IMR-90 (cell line): ENCODE measurements around the gene SLC4A5. TPM values are rescaled to one million over a fixed set of nuclear protein-coding genes. Genes with fewer than 3 reads are reported as not detected.

ENCODE experiments used
- ATAC-seq: fragments of 200-7000 bp; cut with Tn5 transposase; 2 replicates; pipeline ENCODE4 v1.9.1; 2020; ENCODE audit warnings: low read depth, mild to moderate bottlenecking, moderate library complexity
- BruUV-seq: library from RNA; stranded (reverse); fragments of 400-500 nt; replicated peaks from 2 replicates; lab custom pipeline; 2021; lab: Mats Ljungman, UMichigan
- CTCF ChIA-PET: fragments of 300-600 bp; formaldehyde crosslinking; extraction: SDS; loops from one replicate; lab custom pipeline; 2021; ENCODE audit warnings: antibody characterized with exemption; lab: Yijun Ruan, JAX
- POLR2A ChIA-PET: fragments of 300-600 bp; sonication (Branson Sonifier 250); formaldehyde crosslinking; loops from one replicate; lab custom pipeline; 2022; ENCODE audit warnings: antibody characterized with exemption; ENCODE audit not compliant: unreplicated experiment; lab: Charles Lee
- DNase-seq: peaks from one replicate; pipeline ENCODE4 v3.0.0; 2013
- H2AFZ ChIP-seq: replicated peaks from 2 replicates; pipeline ENCODE3; 2013; ENCODE audit warnings: low read length, mild to moderate bottlenecking; ENCODE audit not compliant: poor library complexity
- H2AK5ac ChIP-seq: 2 replicates; pipeline ENCODE4 v1.6.1; 2013; ENCODE audit warnings: low read depth, low read length, inconsistent platforms
- H2AK9ac ChIP-seq: replicated peaks from 2 replicates; pipeline ENCODE3; 2013; ENCODE audit warnings: mild to moderate bottlenecking, low read depth, low read length, moderate library complexity; ENCODE audit not compliant: poor library complexity
- H2BK120ac ChIP-seq: 2 replicates; pipeline ENCODE4 v1.6.1; 2013; ENCODE audit warnings: low read depth, low read length, inconsistent platforms
- H2BK15ac ChIP-seq: 3 replicates; pipeline ENCODE4 v1.6.1; 2013; ENCODE audit warnings: low read depth, low read length, inconsistent platforms
- H2BK20ac ChIP-seq: 2 replicates; pipeline ENCODE4 v1.6.1; 2013; ENCODE audit warnings: low read depth, mild to moderate bottlenecking, inconsistent platforms, low read length, moderate library complexity
- H2BK5ac ChIP-seq: 2 replicates; pipeline ENCODE4 v1.6.1; 2013; ENCODE audit warnings: mild to moderate bottlenecking, low read depth, low read length, inconsistent platforms; ENCODE audit not compliant: poor library complexity, severe bottlenecking
- H3K14ac ChIP-seq: replicated peaks from 2 replicates; pipeline ENCODE4 v1.6.1; 2013; ENCODE audit warnings: low read depth, low read length, inconsistent platforms
- H3K18ac ChIP-seq: 2 replicates; pipeline ENCODE4 v1.6.1; 2013; ENCODE audit warnings: low read depth, low read length, control low read depth
- H3K23ac ChIP-seq: 2 replicates; pipeline ENCODE4 v1.6.1; 2013; ENCODE audit warnings: low read depth, low read length, inconsistent platforms
- H3K27ac ChIP-seq: 2 replicates; pipeline ENCODE4 v1.5.1; 2013; ENCODE audit warnings: mild to moderate bottlenecking, control low read depth, low read length; ENCODE audit not compliant: insufficient read depth
- H3K27me3 ChIP-seq: 2 replicates; pipeline ENCODE4 v1.6.1; 2013; ENCODE audit warnings: low read length; ENCODE audit not compliant: control insufficient read depth, insufficient read depth
- H3K36me3 ChIP-seq: 2 replicates; pipeline ENCODE4 v1.6.1; 2013; ENCODE audit warnings: low read length, mixed read lengths; ENCODE audit not compliant: control insufficient read depth, insufficient read depth
- H3K4ac ChIP-seq: 2 replicates; pipeline ENCODE4 v1.6.1; 2013; ENCODE audit warnings: low read depth, low read length, inconsistent platforms
- H3K4me1 ChIP-seq: 2 replicates; pipeline ENCODE4 v1.6.1; 2013; ENCODE audit warnings: low read length, mixed read lengths; ENCODE audit not compliant: control insufficient read depth, insufficient read depth
- H3K4me2 ChIP-seq: 2 replicates; pipeline ENCODE4 v1.6.1; 2013; ENCODE audit warnings: low read depth, mild to moderate bottlenecking, control low read depth, low read length, moderate library complexity
- H3K4me3 ChIP-seq: 2 replicates; pipeline ENCODE4 v1.5.1; 2013; ENCODE audit warnings: low read depth, mild to moderate bottlenecking, control low read depth, low read length, moderate library complexity; ENCODE audit not compliant: insufficient read depth
- H3K56ac ChIP-seq: 2 replicates; pipeline ENCODE4 v1.6.1; 2013; ENCODE audit warnings: low read length, inconsistent platforms; ENCODE audit not compliant: insufficient read depth; ENCODE audit errors: extremely low read depth
- H3K79me1 ChIP-seq, 2 experiments: 2 replicates each; pipeline ENCODE4 v1.6.1; 2013; ENCODE audit warnings: low read length in 2 of 2, inconsistent platforms in 1 of 2, low read depth in 1 of 2
- H3K9ac ChIP-seq: 2 replicates; pipeline ENCODE4 v1.6.1; 2013; ENCODE audit warnings: low read depth, low read length, control low read depth
- H3K9me1 ChIP-seq: 2 replicates; pipeline ENCODE4 v1.6.1; 2013; ENCODE audit warnings: low read length, inconsistent platforms; ENCODE audit not compliant: insufficient read depth
- H3K9me3 ChIP-seq: 2 replicates; pipeline ENCODE4 v1.6.1; 2013; ENCODE audit warnings: low read length; ENCODE audit not compliant: control insufficient read depth, insufficient read depth
- H4K20me1 ChIP-seq: 2 replicates; pipeline ENCODE4 v1.6.1; 2013; ENCODE audit warnings: low read length, inconsistent platforms; ENCODE audit not compliant: insufficient read depth
- H4K5ac ChIP-seq: 2 replicates; pipeline ENCODE4 v1.6.1; 2013; ENCODE audit warnings: mild to moderate bottlenecking, low read depth, low read length, control low read depth
- H4K8ac ChIP-seq, 2 experiments: 2 replicates each; pipeline ENCODE4 v1.6.1; 2013; ENCODE audit warnings: low read depth in 2 of 2, low read length in 2 of 2, control low read depth in 1 of 2, inconsistent platforms in 1 of 2
- H4K91ac ChIP-seq: 2 replicates; pipeline ENCODE4 v1.6.1; 2013; ENCODE audit warnings: low read depth, low read length, inconsistent platforms; ENCODE audit not compliant: insufficient read depth
- CHD1 ChIP-seq: IDR thresholded peaks from 2 replicates; pipeline ENCODE4 v1.6.1; 2012; ENCODE audit warnings: low read depth, low read length, improper control_type of control experiment
- CTCF ChIP-seq: conservative IDR thresholded peaks from 2 replicates; pipeline ENCODE4 v1.5.1; 2012; ENCODE audit warnings: mild to moderate bottlenecking, low read depth, low read length, improper control_type of control experiment
- FOS ChIP-seq: fragments of 150-350 bp; IDR thresholded peaks from 2 replicates; pipeline ENCODE4 v1.6.1; 2016; ENCODE audit warnings: low read depth, low read length
- MAZ ChIP-seq: IDR thresholded peaks from 2 replicates; pipeline ENCODE4 v1.6.1; 2012; ENCODE audit warnings: low read depth, mild to moderate bottlenecking, low read length, improper control_type of control experiment, moderate library complexity, borderline replicate concordance
- MXI1 ChIP-seq: IDR thresholded peaks from 2 replicates; pipeline ENCODE4 v1.6.1; 2012; ENCODE audit warnings: low read depth, mild to moderate bottlenecking, low read length, moderate library complexity, borderline replicate concordance
- POLR2A ChIP-seq: IDR thresholded peaks from 2 replicates; pipeline ENCODE4 v1.6.1; 2012; ENCODE audit warnings: mild to moderate bottlenecking, low read depth, low read length
- RAD21 ChIP-seq: IDR thresholded peaks from 2 replicates; pipeline ENCODE4 v1.6.1; 2012; ENCODE audit warnings: low read length, improper control_type of control experiment
- RCOR1 ChIP-seq: IDR thresholded peaks from 2 replicates; pipeline ENCODE4 v1.6.1; 2012; ENCODE audit warnings: mild to moderate bottlenecking, low read length, improper control_type of control experiment; ENCODE audit not compliant: insufficient replicate concordance
- SMC3 ChIP-seq: fragments of 150-350 bp; IDR thresholded peaks from 2 replicates; pipeline ENCODE4 v1.6.1; 2016; ENCODE audit warnings: low read depth, mild to moderate bottlenecking, antibody characterized with exemption, low read length, moderate library complexity
- WGBS, 2 experiments: methylation state at CpG; one replicate each; pipeline versions ENCODE4 v1.1.5 to v1.1.7; 2013; ENCODE audit warnings: missing lambda C conversion rate in 2 of 2; ENCODE audit not compliant: insufficient read length in 1 of 2; ENCODE audit errors: extremely low coverage in 2 of 2; 5-methylcytosine and 5-hydroxymethylcytosine counted together
- dilution Hi-C: fragments of 300-500 bp; cut with HindIII; formaldehyde crosslinking; loops from one replicate; pipeline ENCODE4 v1.14.3; 2018; ENCODE audit warnings: low sequenced_read_pairs; ENCODE audit not compliant: unreplicated experiment
- in situ Hi-C: fragments of 300-500 bp; cut with MboI; formaldehyde crosslinking; loops from 3 replicates; pipeline ENCODE4 v1.14.3; 2019; ENCODE audit warnings: low sequenced_read_pairs, inconsistent platforms, mixed read lengths
- intact Hi-C: fragments of 100-400 bp; cut with micrococcal nuclease; formaldehyde crosslinking; loops from 2 replicates; pipeline ENCODE4 v1.10.0; 2022
- polyA plus RNA-seq, 3 experiments: library from polyadenylated mRNA; depleted of rRNA; stranded (reverse); fragments of >200 nt; gene quantifications; 2 replicates each; pipeline ENCODE4 v1.2.3, GENCODE V29; 2012; ENCODE audit warnings: low replicate concordance in 1 of 3
- total RNA-seq: library from RNA; depleted of rRNA; stranded (reverse); fragments of >200 nt; gene quantifications from 2 replicates; pipeline ENCODE4 v1.2.3, GENCODE V29; 2012

The SLC4A5 gene
- total and polyA plus RNA-seq, 2 of the 4 experiments (the other 2 are of a cell fraction): 0.18 to 0.22 TPM

DNA sequence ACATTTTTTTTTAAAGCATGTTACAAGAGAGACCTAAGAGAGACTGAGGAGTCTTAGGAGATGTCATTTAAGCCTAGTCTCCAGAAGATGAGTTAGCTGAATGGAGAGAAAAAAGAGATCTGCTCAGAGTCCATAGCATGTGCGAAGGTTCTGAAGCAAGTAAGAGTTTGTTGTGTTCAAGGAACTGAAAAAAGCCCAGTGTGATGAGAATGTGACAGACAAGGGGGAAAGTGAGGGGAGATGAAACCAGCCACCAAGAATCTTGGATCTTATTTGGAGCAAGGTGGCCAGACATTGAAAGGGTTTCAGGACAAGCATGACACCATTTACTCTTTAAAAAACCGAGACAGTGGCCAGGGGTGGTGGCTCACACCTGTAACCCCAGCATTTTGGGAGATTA lies 159.3 kb downstream of the SLC4A5 start:
- WGBS, 2 experiments: 91% methylated on average over 1 of the region's 2 CpGs; no CpG with 5 or more reads in 1 of the 2 experiments
- ATAC-seq (no peak), DNase-seq (no peak)
- H2BK15ac ChIP-seq: no peak overlapping the region
- peaks cover 2% of the 10 kb centered on the region; the same call in 1 of the 2 replicates for H3K4me1 ChIP-seq
- H3K79me1 ChIP-seq: peaks cover 0 to 5% of the 10 kb centered on the region in 2 experiments; a peak in 1 of 4 replicates
- CTCF ChIA-PET: no interaction called here
- no peak overlapping the region for H2AK5ac ChIP-seq
- in situ Hi-C loops: no loop called here
- no peak overlapping the region for H3K27ac ChIP-seq
- H2BK120ac ChIP-seq: no peak overlapping the region
- no peak overlapping the region for H3K56ac ChIP-seq
- H3K14ac ChIP-seq: no peak overlapping the region
- H4K8ac ChIP-seq: no peak overlapping the region
- no peak overlapping the region for H4K5ac ChIP-seq
- intact Hi-C loops: no loop called here
- H3K18ac ChIP-seq: no peak overlapping the region
- H3K9me1 ChIP-seq: 0 out of 2 replicates have a peak, but pooled peaks cover 3% of the 10 kb centered on the region
- no peaks in the 10 kb centered on the region for H3K9me3 ChIP-seq
- no peak overlapping the region for H2BK20ac ChIP-seq
- no peak overlapping the region for H2AK9ac ChIP-seq
- no peaks in the 10 kb centered on the region for H3K36me3 ChIP-seq
- no peak overlapping the region for H2BK5ac ChIP-seq
- no peaks in the 10 kb centered on the region for H4K20me1 ChIP-seq
- no peak overlapping the region for H3K4me2 ChIP-seq
- POLR2A ChIA-PET: no interaction called here
- dilution Hi-C loops: no loop called here
- no peak overlapping the region for H2AFZ ChIP-seq
- H4K91ac ChIP-seq: no peak overlapping the region
- BruUV-seq: no TSS peak
- H3K27me3 ChIP-seq: no peaks in the 10 kb centered on the region
- TF ChIP-seq CTCF (no peak), SMC3 (no peak), POLR2A (no peak), CHD1 (no peak), MXI1 (no peak), MAZ (no peak), RCOR1 (no peak), FOS (no peak), RAD21 (no peak)
- no peak overlapping the region for H3K23ac ChIP-seq
- H3K9ac ChIP-seq: no peak overlapping the region
- no peak overlapping the region for H3K4me3 ChIP-seq
- no peak overlapping the region for H3K4ac ChIP-seq
